Endothelial cell (in vitro differentiated cells): ENCODE results near the gene TM7SF3. TPM values are rescaled to one million over a fixed set of nuclear protein-coding genes. Genes with fewer than 3 reads are reported as not detected.
A peak's percentile ranks its signal among the peaks of the same experiment; 100 is the strongest.

Experiments used
- DNase-seq: peaks from one replicate; pipeline ENCODE4 v3.0.0; 2021; ENCODE audit warnings: low spot score
- H3K27ac Mint-ChIP-seq: one replicate; pipeline ENCODE4 v1.8.0; 2021; ENCODE audit warnings: mixed read lengths, inconsistent platforms; ENCODE audit not compliant: unreplicated experiment
- H3K27me3 Mint-ChIP-seq: one replicate; pipeline ENCODE4 v1.8.0; 2021; ENCODE audit warnings: mild to moderate bottlenecking, moderate library complexity, mixed read lengths, inconsistent platforms; ENCODE audit not compliant: unreplicated experiment
- H3K36me3 Mint-ChIP-seq: one replicate; pipeline ENCODE4 v1.8.0; 2021; ENCODE audit warnings: mild to moderate bottlenecking, low read depth, mixed read lengths, inconsistent platforms; ENCODE audit not compliant: unreplicated experiment
- H3K4me1 Mint-ChIP-seq: one replicate; pipeline ENCODE4 v1.8.0; 2021; ENCODE audit warnings: mild to moderate bottlenecking, mixed read lengths, inconsistent platforms; ENCODE audit not compliant: unreplicated experiment
- H3K4me3 Mint-ChIP-seq: one replicate; pipeline ENCODE4 v1.8.0; 2021; ENCODE audit warnings: mild to moderate bottlenecking, mixed read lengths, inconsistent platforms; ENCODE audit not compliant: unreplicated experiment
- H3K9me3 Mint-ChIP-seq: one replicate; pipeline ENCODE4 v1.8.0; 2021; ENCODE audit warnings: mixed read lengths, inconsistent platforms; ENCODE audit not compliant: unreplicated experiment
- CTCF ChIP-seq: fragments of 200-600 bp; sonication (generic); IDR thresholded peaks from one replicate; pipeline ENCODE4 v1.5.0; 2021; ENCODE audit warnings: antibody characterized with exemption; ENCODE audit not compliant: unreplicated experiment
- total RNA-seq: library from RNA; stranded (reverse); fragmentation: NEBNext Ultra II Directional; extraction: Animal tissue kit (Norgen Biotek cat#: 25700); gene quantifications from one replicate; pipeline ENCODE4 v1.2.1, GENCODE V29; 2021; ENCODE audit not compliant: unreplicated experiment

TM7SF3 gene
- total RNA-seq, 1 donor from 2014 or later, result 72.9 TPM

GRCh38 chr12:26948309-26948708, 65.9 kb downstream of the TM7SF3 start:
- Mint-ChIP-seq H3K4me3 (no peak overlapping the region), H3K4me1 (peaks cover 4% of the 10 kb centered on the region), H3K9me3 (no peaks in the 10 kb centered on the region), H3K27me3 (peaks cover 2% of the 10 kb centered on the region), H3K27ac (no peak overlapping the region), H3K36me3 (peaks cover 4% of the 10 kb centered on the region)
- DNase-seq, result no peak
- TF ChIP-seq CTCF, result no peak

GRCh38 chr12:26941215-26941594, 73.0 kb downstream of the TM7SF3 start:
- TF ChIP-seq CTCF, result no peak
- no peak overlapping the region for H3K27ac Mint-ChIP-seq
- H3K27me3 Mint-ChIP-seq, result peaks cover 18% of the 10 kb centered on the region
- peaks cover 27% of the 10 kb centered on the region for H3K4me1 Mint-ChIP-seq
- DNase-seq, result no peak
- peaks cover 9% of the 10 kb centered on the region for H3K36me3 Mint-ChIP-seq
- no peaks in the 10 kb centered on the region for H3K9me3 Mint-ChIP-seq
- no peak overlapping the region for H3K4me3 Mint-ChIP-seq

GRCh38 chr12:26940516-26941214, 73.5 kb downstream of the TM7SF3 start:
- TF ChIP-seq CTCF, result no peak
- no peak for DNase-seq
- H3K4me1 Mint-ChIP-seq, result peaks cover 27% of the 10 kb centered on the region
- H3K27me3 Mint-ChIP-seq, result peaks cover 18% of the 10 kb centered on the region
- H3K27ac Mint-ChIP-seq, result no peak overlapping the region
- H3K4me3 Mint-ChIP-seq, result peak overlapping the region; percentile 28
- peaks cover 9% of the 10 kb centered on the region for H3K36me3 Mint-ChIP-seq
- no peaks in the 10 kb centered on the region for H3K9me3 Mint-ChIP-seq

GRCh38 chr12:26939953-26940352, 74.2 kb downstream of the TM7SF3 start:
- no peak for TF ChIP-seq CTCF
- no peaks in the 10 kb centered on the region for H3K9me3 Mint-ChIP-seq
- H3K4me1 Mint-ChIP-seq, result peaks cover 27% of the 10 kb centered on the region
- DNase-seq, result no peak
- no peak overlapping the region for H3K4me3 Mint-ChIP-seq
- H3K36me3 Mint-ChIP-seq, result peaks cover 9% of the 10 kb centered on the region
- no peak overlapping the region for H3K27ac Mint-ChIP-seq
- peaks cover 18% of the 10 kb centered on the region for H3K27me3 Mint-ChIP-seq

GRCh38 chr12:26939192-26939832, 74.9 kb downstream of the TM7SF3 start:
- Mint-ChIP-seq H3K36me3 (peaks cover 9% of the 10 kb centered on the region), H3K4me1 (peaks cover 27% of the 10 kb centered on the region), H3K4me3 (peak overlapping the region; percentile 100), H3K9me3 (no peaks in the 10 kb centered on the region), H3K27ac (peak overlapping the region; percentile 99), H3K27me3 (peaks cover 18% of the 10 kb centered on the region)
- TF ChIP-seq CTCF, result no peak
- no peak for DNase-seq
